Sigmoid colon (tissue), 7 donors: ENCODE results near the gene WWTR1. TPM values are rescaled to one million over a fixed set of nuclear protein-coding genes. Genes with fewer than 3 reads are reported as not detected.

Experiments
- DNase-seq: peaks from one replicate; pipeline ENCODE4 v3.0.0-alpha.2; 2019
- H3K27ac ChIP-seq, 4 donors: fragments of 200-600 bp; sonication (generic); one replicate each; pipeline ENCODE4 v1.5.1; 2016 to 2019; ENCODE audit warnings: mild to moderate bottlenecking in 1 of 4
- H3K27me3 ChIP-seq, 3 donors: fragments of 200-600 bp; sonication (generic); one replicate each; pipeline ENCODE4 v1.5.1; 2019; ENCODE audit warnings: mild to moderate bottlenecking in 1 of 3
- H3K36me3 ChIP-seq, 4 donors: fragments of 200-600 bp; sonication (generic); one replicate each; pipeline ENCODE4 v1.5.1; 2016 to 2019
- H3K4me1 ChIP-seq, 4 donors: fragments of 200-600 bp; sonication (generic); one replicate each; pipeline ENCODE4 v1.5.1; 2017 to 2019
- H3K4me3 ChIP-seq, 4 donors: fragments of 200-600 bp; sonication (generic); one replicate each; pipeline ENCODE4 v1.5.1; 2017 to 2019; ENCODE audit warnings: mild to moderate bottlenecking in 2 of 4, moderate library complexity in 1 of 4
- H3K9me3 ChIP-seq, 4 donors: fragments of 200-600 bp in 3 of 4; sonication (generic) in 3 of 4; one replicate each; pipeline versions ENCODE4 v1.5.1 to v1.6.1; 2013 to 2019
- CTCF ChIP-seq, 4 experiments: fragments of 450-650 bp in 3 of 4; fragments of 200-600 bp in 1 of 4; IDR thresholded peaks; one replicate each; pipeline ENCODE4 v1.5.1; 2016 to 2019; ENCODE audit warnings: antibody characterized with exemption in 4 of 4, mild to moderate bottlenecking in 3 of 4, moderate library complexity in 2 of 4
- EP300 ChIP-seq, 4 donors: sonication (generic); formaldehyde crosslinking; IDR thresholded peaks; one replicate each; pipeline ENCODE4 v1.6.1; 2017; ENCODE audit warnings: antibody characterized with exemption in 4 of 4
- POLR2A ChIP-seq, 2 donors: fragments of 450-650 bp; IDR thresholded peaks; one replicate each; pipeline ENCODE4 v1.6.1; 2016; ENCODE audit warnings: antibody characterized with exemption in 2 of 2, mild to moderate bottlenecking in 2 of 2, moderate library complexity in 2 of 2
- POLR2AphosphoS5 ChIP-seq, 4 donors: sonication (generic); formaldehyde crosslinking; IDR thresholded peaks; one replicate each; pipeline ENCODE4 v1.6.1; 2017; ENCODE audit warnings: antibody characterized with exemption in 4 of 4
- WGBS, 2 donors: extraction: QIAGEN DNeasy Blood & Tissue Kit; methylation state at CpG; one replicate each; pipeline ENCODE4 v1.1.7; 2013; 5-methylcytosine and 5-hydroxymethylcytosine counted together
- intact Hi-C: fragments of 100-400 bp; cut with DNase I; formaldehyde crosslinking; loops from one replicate; pipeline ENCODE4 v1.15.1; 2023
- polyA plus RNA-seq, 3 donors: library from polyadenylated mRNA; stranded (reverse); fragments of 200-250 nt; gene quantifications; one replicate each; pipeline ENCODE4 v1.2.3, GENCODE V29; 2013
- total RNA-seq, 4 donors: library from RNA; depleted of rRNA; stranded (reverse); fragments of >200 nt; gene quantifications; one replicate each; pipeline ENCODE4 v1.1.0, GENCODE V29; 2016
- donor health status: healthy with polysubstance abuse.
- donor health status: Bipolar disorder and iron deficiency.
- donor health status: healthy.

The WWTR1 gene
- total and polyA plus RNA-seq, 7 donors = 7.9 to 340 (median 243) TPM

DNA sequence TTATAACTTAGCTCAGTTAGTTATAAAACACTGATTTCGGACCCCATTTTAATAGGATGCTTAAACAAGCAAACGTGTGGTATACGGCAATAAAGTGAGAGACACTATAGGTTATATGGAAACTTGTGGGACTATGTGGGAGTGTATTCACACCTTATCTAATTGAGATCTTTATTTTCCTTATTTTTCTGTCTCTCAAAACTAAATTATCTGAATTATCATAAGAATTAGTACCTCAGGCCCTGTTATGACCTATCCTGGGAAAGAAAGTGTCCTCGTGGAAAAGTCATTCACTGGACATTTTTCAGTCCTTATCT, 14.4 kb downstream of the WWTR1 start:
- no peaks in the 10 kb centered on the region for H3K36me3 ChIP-seq
- H3K4me3 ChIP-seq = no peak overlapping the region
- peaks cover 0 to 87% (median 74%) of the 10 kb centered on the region in 4 donors for H3K4me1 ChIP-seq
- 15 to 59% methylated on average over 4 of the region's 4 CpGs for WGBS, 2 donors
- peak overlapping the region; percentile 58 to 84 (median 70) for H3K27ac ChIP-seq
- DNase-seq = no peak
- no peaks in the 10 kb centered on the region for H3K9me3 ChIP-seq
- TF ChIP-seq POLR2AphosphoS5 (IDR thresholded peaks at IDR 0.05) = no peak
- no peak for TF ChIP-seq CTCF (IDR thresholded peaks at IDR 0.05)
- TF ChIP-seq EP300 (IDR thresholded peaks at IDR 0.05) = no peak
- no peak for TF ChIP-seq POLR2A (IDR thresholded peaks at IDR 0.05)
- no peaks in the 10 kb centered on the region for H3K27me3 ChIP-seq
- intact Hi-C loops = no loop called here

- DNase-seq = no peak
- Histone ChIP-seq H3K36me3 (no peaks in the 10 kb centered on the region), H3K27me3 (no peaks in the 10 kb centered on the region), H3K27ac (peak overlapping the region; percentile 57 to 84 (median 70)), H3K4me3 (no peak overlapping the region), H3K4me1 (peaks cover 0 to 81% (median 69%) of the 10 kb centered on the region in 4 donors), H3K9me3 (no peaks in the 10 kb centered on the region)
- TF ChIP-seq EP300 (IDR thresholded peaks at IDR 0.05) = no peak
- no peak for TF ChIP-seq POLR2AphosphoS5 (IDR thresholded peaks at IDR 0.05)
- no peak for TF ChIP-seq CTCF (IDR thresholded peaks at IDR 0.05)
- no peak for TF ChIP-seq POLR2A (IDR thresholded peaks at IDR 0.05)
- 43 to 73% methylated on average over 7 of the region's 7 CpGs for WGBS, 2 donors
- intact Hi-C loops = no loop called here
Observed at GRCh38 chr3:149640976-149641728, 16.7 kb downstream of the WWTR1 start.

- Histone ChIP-seq H3K9me3 (no peaks in the 10 kb centered on the region), H3K27me3 (no peaks in the 10 kb centered on the region), H3K4me3 (peak overlapping the region; percentile 9 to 33 (median 29)), H3K36me3 (no peaks in the 10 kb centered on the region), H3K4me1 (peaks cover 0 to 82% (median 71%) of the 10 kb centered on the region in 4 donors), H3K27ac (peak overlapping the region; percentile 61 to 84 (median 70))
- no peak for DNase-seq
- 76 to 83% methylated on average over 2 of the region's 2 CpGs for WGBS, 2 donors
- TF ChIP-seq POLR2A (IDR thresholded peaks at IDR 0.05) = no peak
- no peak for TF ChIP-seq CTCF (IDR thresholded peaks at IDR 0.05)
- TF ChIP-seq EP300 (IDR thresholded peaks at IDR 0.05) = no peak
- TF ChIP-seq POLR2AphosphoS5 (IDR thresholded peaks at IDR 0.05) = no peak
- intact Hi-C loops = loop anchor here (5.0 kb wide), 1 partner anchor 72 kb away; no protein-coding TSS in a partner anchor
Observed at GRCh38 chr3:149639093-149639486, 18.7 kb downstream of the WWTR1 start.

DNA sequence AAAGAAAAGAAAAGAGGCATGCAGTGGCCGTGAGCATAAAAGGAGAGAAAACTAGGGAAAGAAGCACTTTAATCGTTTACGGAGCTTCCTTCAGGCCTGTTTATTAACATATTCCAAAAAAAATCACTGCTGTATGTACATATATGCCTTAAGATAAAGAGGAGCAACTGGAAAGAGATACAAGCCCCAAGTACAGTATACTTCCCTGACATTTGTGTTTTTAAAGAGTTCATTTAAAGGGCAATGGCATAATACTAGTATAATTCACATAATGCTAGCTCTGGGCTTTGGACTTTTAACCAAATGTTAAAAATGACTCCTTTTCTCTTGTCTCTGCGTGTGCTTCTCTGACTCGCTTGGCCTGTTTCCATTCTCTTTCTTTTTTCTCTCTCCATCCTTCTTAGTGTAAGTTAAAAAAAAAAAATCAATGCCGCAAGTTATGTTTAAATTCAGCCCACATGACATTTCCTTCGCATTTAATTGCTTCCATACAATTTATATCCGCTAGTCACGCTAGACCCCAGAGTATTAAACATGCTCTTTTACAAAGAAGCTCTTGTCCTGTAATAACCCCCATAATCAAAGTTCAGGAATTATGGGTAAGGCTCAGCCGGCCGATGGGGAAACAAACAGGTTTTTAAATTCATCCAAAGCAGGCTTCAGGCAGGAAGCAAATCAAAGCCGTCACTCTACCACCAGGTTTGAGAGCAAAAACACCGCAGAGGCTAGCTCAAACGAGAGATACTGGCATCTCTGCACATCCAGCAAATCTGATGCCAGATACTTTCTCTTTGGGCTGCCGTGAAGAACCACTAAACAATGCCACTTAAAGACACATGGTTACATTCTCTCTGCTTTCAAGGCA, 19.4 kb downstream of the WWTR1 start:
- no peak for DNase-seq
- 13 to 47% methylated on average over 15 of the region's 15 CpGs for WGBS, 2 donors
- Histone ChIP-seq H3K27me3 (no peaks in the 10 kb centered on the region), H3K36me3 (no peaks in the 10 kb centered on the region), H3K9me3 (no peaks in the 10 kb centered on the region), H3K27ac (peak overlapping the region; percentile 61 to 84 (median 70)), H3K4me3 (peak overlapping the region; percentile 9 to 33 (median 29)), H3K4me1 (peaks cover 0 to 82% (median 71%) of the 10 kb centered on the region in 4 donors)
- intact Hi-C loops = loop anchor here (5.0 kb wide), 1 partner anchor 71 kb away; no protein-coding TSS in a partner anchor
- TF ChIP-seq EP300 (IDR thresholded peaks at IDR 0.05) (no peak), POLR2AphosphoS5 (IDR thresholded peaks at IDR 0.05) (peak in 2 of 4 donors; percentile 17 to 29)

GRCh38 chr3:149635396-149635795, 22.4 kb downstream of the WWTR1 start:
- DNase-seq = no peak
- no peak for TF ChIP-seq CTCF (IDR thresholded peaks at IDR 0.05)
- TF ChIP-seq EP300 (IDR thresholded peaks at IDR 0.05) = no peak
- no peak for TF ChIP-seq POLR2AphosphoS5 (IDR thresholded peaks at IDR 0.05)
- TF ChIP-seq POLR2A (IDR thresholded peaks at IDR 0.05) = no peak
- 61 to 82% methylated on average over 4 of the region's 4 CpGs for WGBS, 2 donors
- Histone ChIP-seq H3K27me3 (no peaks in the 10 kb centered on the region), H3K36me3 (no peaks in the 10 kb centered on the region), H3K4me3 (no peak overlapping the region), H3K27ac (peak overlapping the region in 1 of 4 donors; percentile 53), H3K9me3 (no peaks in the 10 kb centered on the region), H3K4me1 (peaks cover 0 to 77% (median 63%) of the 10 kb centered on the region in 4 donors)
- intact Hi-C loops = loop anchor here (5.0 kb wide), 1 partner anchor 68 kb away; no protein-coding TSS in a partner anchor
